GM19438 (cell line): ENCODE results near the gene ATP11A.
"Not testable (repeated sequence)": the region's sequence is repeated elsewhere in the genome, so short reads cannot be mapped to it uniquely, and the experiment has no call there.

Experiments used
- ATAC-seq: cut with Tn5 transposase; IDR thresholded peaks from one replicate; pipeline ENCODE4 v1.9.1; 2021; ENCODE audit warnings: low read depth; ENCODE audit not compliant: unreplicated experiment

Gene ATP11A

GRCh38 chr13:112846411-112847115 is 156.7 kb downstream of the ATP11A start:
- no peak for ATAC-seq

GRCh38 chr13:112849500-112849899 is 159.7 kb downstream of the ATP11A start:
- ATAC-seq: no peak

GRCh38 chr13:112850273-112850672 is 160.4 kb downstream of the ATP11A start:
- ATAC-seq: no peak

- no peak for ATAC-seq
Observed at GRCh38 chr13:112851107-112852038, 161.5 kb downstream of the ATP11A start.

GRCh38 chr13:112852392-112852791 is 162.6 kb downstream of the ATP11A start:
- ATAC-seq: no peak

- no peak for ATAC-seq
Observed at GRCh38 chr13:112852808-112853207, 163.0 kb downstream of the ATP11A start.

GRCh38 chr13:112854321-112854720 is 164.5 kb downstream of the ATP11A start:
- no peak for ATAC-seq

GRCh38 chr13:112855859-112856258 is 166.0 kb downstream of the ATP11A start:
- ATAC-seq: no peak

- no peak for ATAC-seq
Observed at GRCh38 chr13:112857914-112858490, 168.2 kb downstream of the ATP11A start.

GRCh38 chr13:112859128-112859816 is 169.4 kb downstream of the ATP11A start:
- ATAC-seq: no peak

GRCh38 chr13:112859817-112860190 is 170.0 kb downstream of the ATP11A start:
- peak; percentile 75 for ATAC-seq

- no peak for ATAC-seq
Observed at GRCh38 chr13:112861876-112862615, 172.2 kb downstream of the ATP11A start.

GRCh38 chr13:112863356-112863755 is 173.5 kb downstream of the ATP11A start:
- ATAC-seq: not testable (repeated sequence)

- not testable (repeated sequence) for ATAC-seq
Observed at GRCh38 chr13:112865478-112865877, 175.6 kb downstream of the ATP11A start.

GRCh38 chr13:112867301-112867711 is 177.5 kb downstream of the ATP11A start:
- no peak for ATAC-seq

GRCh38 chr13:112868308-112868707 is 178.5 kb downstream of the ATP11A start:
- ATAC-seq: no peak

GRCh38 chr13:112869202-112870050 is 179.6 kb downstream of the ATP11A start:
- ATAC-seq: no peak

- ATAC-seq: no peak
Observed at GRCh38 chr13:112870051-112870331, 180.2 kb downstream of the ATP11A start.

- no peak for ATAC-seq
Observed at GRCh38 chr13:112870737-112871287, 181.0 kb downstream of the ATP11A start.
